Ishikawa (cell line): ENCODE measurements around the gene USP22.

Source experiments
- CEBPB ChIP-seq: IDR thresholded peaks from 2 replicates; pipeline ENCODE4 v1.6.1; 2012
- CREB1 ChIP-seq: IDR thresholded peaks from 2 replicates; pipeline ENCODE4 v1.6.1; 2012; ENCODE audit warnings: low read depth
- EGR1 ChIP-seq: IDR thresholded peaks from 2 replicates; pipeline ENCODE4 v1.6.1; 2012
- EP300 ChIP-seq: IDR thresholded peaks from 2 replicates; pipeline ENCODE4 v1.6.1; 2012; ENCODE audit warnings: borderline replicate concordance
- FOXM1 ChIP-seq: IDR thresholded peaks from 2 replicates; pipeline ENCODE4 v1.6.1; 2012; ENCODE audit warnings: low read depth, borderline replicate concordance
- NFIC ChIP-seq: IDR thresholded peaks from 2 replicates; pipeline ENCODE4 v1.6.1; 2012
- RAD21 ChIP-seq: IDR thresholded peaks from 2 replicates; pipeline ENCODE4 v1.6.1; 2012; ENCODE audit warnings: low read depth
- TAF1 ChIP-seq: IDR thresholded peaks from 2 replicates; pipeline ENCODE4 v1.6.1; 2012; ENCODE audit warnings: low read depth, mild to moderate bottlenecking
- TCF12 ChIP-seq: IDR thresholded peaks from 2 replicates; pipeline ENCODE4 v1.6.1; 2012; ENCODE audit warnings: low read depth
- TEAD4 ChIP-seq: IDR thresholded peaks from 2 replicates; pipeline ENCODE4 v1.6.1; 2012
- YY1 ChIP-seq: IDR thresholded peaks from 2 replicates; pipeline ENCODE4 v1.6.1; 2012; ENCODE audit warnings: low read depth
- ZBTB7A ChIP-seq: IDR thresholded peaks from 2 replicates; pipeline ENCODE4 v1.6.1; 2012; ENCODE audit warnings: low read depth
- TF ChIP-seq, protein P1 (sequence below): IDR thresholded peaks from 2 replicates; pipeline ENCODE4 v1.6.1; 2012
- TF ChIP-seq, protein P2 (sequence below): IDR thresholded peaks from 2 replicates; pipeline ENCODE4 v1.6.1; 2012
- TF ChIP-seq, protein P3 (sequence below): IDR thresholded peaks from 2 replicates; pipeline ENCODE4 v1.6.1; 2012; ENCODE audit warnings: low read depth, mild to moderate bottlenecking

USP22 gene

DNA sequence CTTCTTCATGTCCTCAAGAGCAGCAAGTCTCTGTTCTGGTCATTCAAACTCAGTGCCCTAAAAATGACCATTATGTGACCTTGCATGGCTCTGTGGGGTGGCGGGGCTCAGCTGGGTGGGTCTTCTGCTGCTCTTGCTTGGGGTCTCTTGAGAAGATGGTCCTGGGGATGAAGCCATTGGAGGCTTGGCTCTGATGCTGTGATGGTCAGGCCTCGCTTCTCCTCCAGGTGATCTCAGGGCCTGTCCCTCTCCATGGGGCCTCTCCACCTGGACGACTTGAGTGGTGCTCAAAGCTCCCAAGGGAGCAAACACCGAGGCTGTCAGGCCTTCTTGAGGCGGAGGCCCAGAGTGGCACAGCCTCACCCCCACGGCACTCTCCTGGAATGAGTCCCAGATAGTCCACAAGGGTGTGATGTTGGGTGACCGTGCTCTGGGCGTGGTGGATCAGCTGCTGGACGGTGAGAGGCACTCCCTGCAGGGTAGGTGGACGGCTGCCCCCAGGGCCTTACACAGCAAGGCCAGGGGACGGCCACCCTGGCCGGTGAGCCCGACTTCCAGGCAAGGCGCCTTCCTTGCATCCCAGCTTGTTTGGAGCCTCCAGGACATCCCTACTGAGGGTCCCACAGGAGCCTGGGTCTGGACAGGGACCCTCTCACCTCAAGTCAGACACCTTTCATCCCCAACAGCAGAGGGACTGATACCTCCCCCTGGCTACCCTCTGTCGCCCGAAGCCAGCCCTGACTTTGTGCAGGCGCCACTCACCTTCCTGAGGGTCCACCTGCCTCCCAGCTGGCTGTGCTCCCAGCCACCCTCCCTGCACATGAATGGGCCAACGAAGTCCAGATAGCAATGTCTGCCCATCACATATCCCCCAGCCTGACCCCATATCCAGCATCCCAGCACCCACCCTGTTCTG lies 48.7 kb downstream of the USP22 start:
- no peak for TF ChIP-seq YY1

DNA sequence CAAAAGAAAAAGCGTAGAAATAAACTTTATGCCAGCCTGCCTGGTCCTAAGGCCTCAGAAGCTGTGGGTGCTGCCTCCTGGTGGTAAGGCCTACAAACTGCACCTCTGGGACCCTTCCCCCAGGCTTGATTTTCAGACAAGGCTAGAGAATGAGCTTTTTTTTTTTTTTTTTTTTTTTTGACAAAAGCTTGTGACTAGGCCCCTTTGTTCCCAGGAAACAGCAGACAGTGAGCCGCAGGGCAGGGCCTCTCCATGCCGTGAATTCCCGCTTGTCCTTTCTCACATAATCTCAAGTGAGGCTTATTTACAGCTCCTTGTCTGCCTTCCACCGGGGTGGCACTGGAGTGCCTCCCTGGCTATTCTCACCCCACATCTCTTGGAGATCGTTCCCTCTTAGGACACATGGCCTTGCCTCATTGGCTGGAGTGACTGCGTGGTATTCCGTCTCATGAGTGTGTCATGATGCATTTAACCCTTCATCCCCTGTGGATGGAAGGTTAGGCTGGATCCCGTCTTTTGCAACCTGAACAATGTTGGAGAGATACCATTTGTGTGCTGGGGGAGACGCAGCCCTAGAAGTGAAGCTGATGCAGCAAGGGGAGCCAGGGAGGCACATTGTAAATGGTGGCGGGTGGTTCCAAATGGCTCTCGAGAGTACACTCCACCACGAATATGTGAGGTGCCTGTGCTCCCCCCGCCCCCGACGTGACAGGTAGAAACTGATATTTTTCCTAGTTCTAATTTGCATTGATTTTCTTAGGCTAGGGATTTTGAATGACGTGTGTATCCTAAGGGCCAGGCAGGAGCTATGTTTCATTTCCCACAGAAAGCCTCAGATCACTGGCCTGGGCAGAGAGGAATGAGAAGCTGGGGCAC lies 49.6 kb downstream of the USP22 start:
- TF ChIP-seq FOXM1: no peak
- TF ChIP-seq ZBTB7A: 0 out of 2 replicates have a peak, but pooled peaks have one; percentile 27
- no peak for TF ChIP-seq TAF1
- no peak for TF ChIP-seq NFIC
- TF ChIP-seq TCF12: no peak
- no peak for TF ChIP-seq EGR1
- TF ChIP-seq CEBPB: no peak
- TF ChIP-seq, protein P1, sequence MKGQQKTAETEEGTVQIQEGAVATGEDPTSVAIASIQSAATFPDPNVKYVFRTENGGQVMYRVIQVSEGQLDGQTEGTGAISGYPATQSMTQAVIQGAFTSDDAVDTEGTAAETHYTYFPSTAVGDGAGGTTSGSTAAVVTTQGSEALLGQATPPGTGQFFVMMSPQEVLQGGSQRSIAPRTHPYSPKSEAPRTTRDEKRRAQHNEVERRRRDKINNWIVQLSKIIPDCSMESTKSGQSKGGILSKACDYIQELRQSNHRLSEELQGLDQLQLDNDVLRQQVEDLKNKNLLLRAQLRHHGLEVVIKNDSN: no peak
- peak; percentile 67 for TF ChIP-seq RAD21
- TF ChIP-seq EP300: no peak
- TF ChIP-seq, protein P2, sequence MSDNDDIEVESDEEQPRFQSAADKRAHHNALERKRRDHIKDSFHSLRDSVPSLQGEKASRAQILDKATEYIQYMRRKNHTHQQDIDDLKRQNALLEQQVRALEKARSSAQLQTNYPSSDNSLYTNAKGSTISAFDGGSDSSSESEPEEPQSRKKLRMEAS: no peak
- TF ChIP-seq CREB1: no peak
- TF ChIP-seq, protein P3, sequence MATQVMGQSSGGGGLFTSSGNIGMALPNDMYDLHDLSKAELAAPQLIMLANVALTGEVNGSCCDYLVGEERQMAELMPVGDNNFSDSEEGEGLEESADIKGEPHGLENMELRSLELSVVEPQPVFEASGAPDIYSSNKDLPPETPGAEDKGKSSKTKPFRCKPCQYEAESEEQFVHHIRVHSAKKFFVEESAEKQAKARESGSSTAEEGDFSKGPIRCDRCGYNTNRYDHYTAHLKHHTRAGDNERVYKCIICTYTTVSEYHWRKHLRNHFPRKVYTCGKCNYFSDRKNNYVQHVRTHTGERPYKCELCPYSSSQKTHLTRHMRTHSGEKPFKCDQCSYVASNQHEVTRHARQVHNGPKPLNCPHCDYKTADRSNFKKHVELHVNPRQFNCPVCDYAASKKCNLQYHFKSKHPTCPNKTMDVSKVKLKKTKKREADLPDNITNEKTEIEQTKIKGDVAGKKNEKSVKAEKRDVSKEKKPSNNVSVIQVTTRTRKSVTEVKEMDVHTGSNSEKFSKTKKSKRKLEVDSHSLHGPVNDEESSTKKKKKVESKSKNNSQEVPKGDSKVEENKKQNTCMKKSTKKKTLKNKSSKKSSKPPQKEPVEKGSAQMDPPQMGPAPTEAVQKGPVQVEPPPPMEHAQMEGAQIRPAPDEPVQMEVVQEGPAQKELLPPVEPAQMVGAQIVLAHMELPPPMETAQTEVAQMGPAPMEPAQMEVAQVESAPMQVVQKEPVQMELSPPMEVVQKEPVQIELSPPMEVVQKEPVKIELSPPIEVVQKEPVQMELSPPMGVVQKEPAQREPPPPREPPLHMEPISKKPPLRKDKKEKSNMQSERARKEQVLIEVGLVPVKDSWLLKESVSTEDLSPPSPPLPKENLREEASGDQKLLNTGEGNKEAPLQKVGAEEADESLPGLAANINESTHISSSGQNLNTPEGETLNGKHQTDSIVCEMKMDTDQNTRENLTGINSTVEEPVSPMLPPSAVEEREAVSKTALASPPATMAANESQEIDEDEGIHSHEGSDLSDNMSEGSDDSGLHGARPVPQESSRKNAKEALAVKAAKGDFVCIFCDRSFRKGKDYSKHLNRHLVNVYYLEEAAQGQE: no peak
- no peak for TF ChIP-seq YY1
- TF ChIP-seq TEAD4: no peak

GRCh38 chr17:20992416-20992815 lies 50.4 kb downstream of the USP22 start:
- TF ChIP-seq TCF12 (no peak), NFIC (no peak), ZBTB7A (no peak), EGR1 (no peak), FOXM1 (no peak), RAD21 (no peak), CREB1 (no peak)
- TF ChIP-seq, protein P2: no peak

GRCh38 chr17:20991276-20992037 lies 51.4 kb downstream of the USP22 start:
- TF ChIP-seq, protein P2: no peak
- TF ChIP-seq, protein P1: no peak
- TF ChIP-seq TCF12 (no peak), YY1 (no peak), EGR1 (no peak), RAD21 (no peak), CREB1 (no peak), EP300 (no peak), ZBTB7A (no peak), CEBPB (no peak), FOXM1 (no peak), TAF1 (no peak), NFIC (no peak), TEAD4 (no peak)
- TF ChIP-seq, protein P3: no peak
